ENCODE results near the gene EDNRA.

The EDNRA gene

DNA sequence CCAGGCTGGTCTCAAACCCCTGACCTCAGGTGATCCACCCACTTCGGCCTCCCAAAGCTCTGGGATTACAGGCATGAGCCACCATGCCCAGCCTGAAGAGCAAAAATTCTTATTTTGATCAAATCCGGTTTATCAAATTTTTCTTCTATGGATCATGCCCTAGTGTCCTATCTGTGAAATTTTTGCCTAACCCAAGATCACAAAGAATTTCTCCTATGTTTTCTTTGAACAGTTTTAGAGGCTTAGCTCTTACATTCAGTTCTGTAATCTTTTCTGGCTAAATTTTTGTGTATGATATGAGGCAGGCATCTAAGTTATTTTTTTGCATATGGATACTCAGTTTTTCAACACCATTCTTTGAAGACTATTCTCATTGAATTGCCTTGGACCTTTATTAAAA is 27.4 kb downstream of the EDNRA start:
- DNase-seq, result no peak

DNA sequence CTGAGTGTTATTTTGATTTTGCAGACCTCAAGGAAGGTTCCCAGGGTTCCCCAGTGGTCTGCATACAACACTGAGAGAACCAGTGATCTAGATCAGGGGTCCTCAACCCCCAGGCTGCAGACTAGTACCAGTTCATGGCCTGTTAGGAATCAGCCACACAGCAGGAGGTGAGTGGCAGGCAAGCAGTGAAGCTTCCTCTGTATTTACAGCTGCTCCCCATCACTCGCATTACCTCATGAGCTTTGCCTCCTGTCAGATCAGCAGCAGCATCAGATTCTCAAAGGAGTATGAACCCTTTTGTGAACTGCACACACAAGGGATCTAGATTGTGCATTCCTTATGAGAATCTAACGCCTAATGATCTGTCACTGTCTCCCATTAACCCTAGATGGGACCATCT is 28.5 kb downstream of the EDNRA start:
- DNase-seq, result no peak

DNA sequence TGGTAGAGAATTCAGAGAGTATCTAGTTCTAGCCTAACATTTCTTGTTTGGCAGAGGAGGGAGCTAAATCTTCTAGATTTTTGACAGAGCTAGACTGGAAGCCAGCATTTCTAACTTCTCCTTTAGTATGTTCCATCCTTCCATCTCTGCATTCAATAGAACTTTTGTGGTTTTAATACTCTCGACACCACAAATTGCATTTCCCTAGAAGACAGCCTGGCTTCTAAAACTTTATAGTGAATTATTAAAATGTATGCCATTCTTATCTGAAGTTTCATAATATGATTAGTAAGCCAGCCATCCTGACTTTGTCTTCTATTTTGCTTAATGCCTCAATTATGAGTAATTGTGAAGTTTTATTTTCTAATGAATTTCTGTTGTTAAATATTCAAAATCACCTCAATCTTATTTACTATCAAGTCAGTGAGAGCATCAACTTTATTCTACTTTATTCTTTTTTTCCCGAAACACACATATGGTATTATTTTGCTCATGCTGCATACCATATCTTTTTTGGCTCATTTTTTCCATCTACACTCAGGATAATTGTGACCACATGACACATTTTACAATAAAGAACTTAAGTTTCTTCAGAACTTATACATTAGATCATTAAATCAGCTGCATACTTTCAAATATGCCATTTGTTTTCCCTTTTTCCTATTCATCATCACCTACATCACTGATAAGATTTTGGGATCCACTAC is 30.2 kb downstream of the EDNRA start:
- DNase-seq, result no peak

DNA sequence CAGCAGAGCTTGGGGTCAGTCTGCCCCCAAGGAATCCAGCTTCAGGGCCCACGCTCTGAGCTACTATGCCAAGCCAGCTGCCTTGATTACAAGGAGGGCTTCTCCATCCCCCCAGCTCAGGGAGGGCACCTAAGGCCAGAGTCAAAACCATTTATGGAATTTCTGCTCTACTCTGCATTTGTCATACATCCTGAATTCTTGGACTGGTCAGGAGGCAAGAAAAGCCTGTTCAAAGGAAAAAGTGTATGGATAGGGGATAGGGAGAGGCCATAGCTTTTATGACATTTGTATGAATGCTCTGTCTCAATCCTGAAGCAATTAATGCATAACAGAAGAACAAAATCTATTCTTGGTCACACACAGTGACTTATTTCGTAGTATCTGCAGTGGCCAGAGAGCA is 32.2 kb downstream of the EDNRA start:
- DNase-seq, result no peak

DNA sequence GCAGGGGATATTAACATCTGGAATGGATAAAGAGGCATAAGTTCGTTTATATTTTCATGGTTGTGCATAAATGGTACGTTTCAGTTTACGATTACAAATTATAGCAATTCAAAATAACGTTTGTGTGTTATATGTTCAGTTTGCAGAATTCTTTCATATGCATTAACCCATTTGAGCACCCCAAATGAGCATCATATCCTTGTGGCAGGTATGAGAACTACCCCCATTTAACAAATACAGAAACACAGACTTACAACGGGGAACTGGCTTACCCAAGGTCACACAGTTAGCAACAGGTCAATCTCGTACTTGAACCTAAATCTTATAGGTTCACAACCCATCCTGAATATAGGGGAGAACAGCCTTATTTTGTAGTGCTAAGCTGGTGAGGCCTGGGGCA is 33.1 kb downstream of the EDNRA start:
- no peak for DNase-seq

DNA sequence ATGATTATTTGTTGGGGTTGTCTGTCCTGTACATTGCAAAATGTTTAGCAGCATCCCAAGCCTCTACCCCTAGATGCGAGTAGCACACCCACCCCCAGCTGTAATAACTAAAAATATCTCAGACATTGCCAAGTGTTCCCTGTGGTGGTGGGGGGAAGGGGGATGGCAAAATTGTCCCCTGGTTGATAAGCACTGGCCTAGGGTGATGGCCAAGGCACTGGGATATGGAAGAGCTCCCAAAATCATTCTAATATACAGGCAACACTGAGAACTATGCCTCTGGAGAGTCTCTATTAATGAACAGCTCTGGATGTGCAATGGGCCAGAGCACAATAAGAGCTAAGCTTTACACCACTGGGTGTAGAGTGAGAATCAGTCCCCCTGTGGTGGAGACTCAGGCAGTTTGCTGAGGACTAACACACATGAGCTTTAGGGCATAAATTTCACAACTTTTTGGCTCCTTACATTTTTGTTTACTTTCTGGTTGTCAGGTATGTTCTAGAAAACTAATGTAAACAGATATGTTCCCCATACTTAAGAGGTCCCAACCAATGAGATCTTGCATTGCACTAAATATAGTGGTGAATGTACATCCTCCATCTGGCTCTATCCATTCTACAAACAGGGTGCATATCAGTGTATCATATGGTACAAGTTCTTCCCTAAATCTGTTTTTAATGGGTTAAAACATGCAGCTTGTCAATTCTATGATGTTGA is 34.5 kb downstream of the EDNRA start:
- no peak for DNase-seq

DNA sequence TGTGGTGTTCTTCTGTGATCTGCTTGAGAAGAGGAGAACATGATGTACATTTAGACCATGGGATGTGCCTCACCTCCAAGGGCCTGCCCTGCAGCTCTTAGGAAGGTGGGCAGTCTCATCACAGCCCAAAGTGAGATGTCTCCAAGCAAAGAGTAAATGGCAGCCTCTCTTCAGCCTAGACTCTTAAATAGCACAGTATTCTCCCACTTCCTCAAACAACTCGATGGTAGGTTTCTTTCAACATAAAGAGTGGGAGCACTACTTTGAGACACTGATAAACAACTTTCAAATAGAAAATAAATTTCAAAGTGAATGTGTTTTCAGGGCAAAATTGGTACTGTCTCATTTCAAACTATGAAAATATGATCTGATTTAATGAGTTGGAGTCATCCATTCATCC is 35.2 kb downstream of the EDNRA start:
- no peak for DNase-seq

DNA sequence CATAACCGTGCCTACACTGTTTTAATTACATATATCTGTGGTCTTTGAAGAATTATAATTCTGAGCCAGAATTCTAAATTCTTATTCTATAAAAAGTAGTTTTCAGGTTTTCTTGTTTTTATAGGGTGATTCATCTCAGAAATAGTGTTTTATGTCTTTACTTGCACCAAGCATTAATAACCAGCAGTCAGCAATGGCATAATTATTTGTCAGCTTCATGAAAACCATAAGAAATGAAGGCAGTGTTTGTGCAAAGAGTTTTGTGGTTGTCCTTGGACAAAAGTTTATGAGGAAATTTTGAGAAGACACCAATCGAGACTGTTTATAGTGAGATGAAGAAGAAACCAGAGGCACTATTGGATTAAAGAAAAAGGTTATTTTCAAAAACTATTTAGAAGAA is 37.2 kb downstream of the EDNRA start:
- no peak for DNase-seq

DNA sequence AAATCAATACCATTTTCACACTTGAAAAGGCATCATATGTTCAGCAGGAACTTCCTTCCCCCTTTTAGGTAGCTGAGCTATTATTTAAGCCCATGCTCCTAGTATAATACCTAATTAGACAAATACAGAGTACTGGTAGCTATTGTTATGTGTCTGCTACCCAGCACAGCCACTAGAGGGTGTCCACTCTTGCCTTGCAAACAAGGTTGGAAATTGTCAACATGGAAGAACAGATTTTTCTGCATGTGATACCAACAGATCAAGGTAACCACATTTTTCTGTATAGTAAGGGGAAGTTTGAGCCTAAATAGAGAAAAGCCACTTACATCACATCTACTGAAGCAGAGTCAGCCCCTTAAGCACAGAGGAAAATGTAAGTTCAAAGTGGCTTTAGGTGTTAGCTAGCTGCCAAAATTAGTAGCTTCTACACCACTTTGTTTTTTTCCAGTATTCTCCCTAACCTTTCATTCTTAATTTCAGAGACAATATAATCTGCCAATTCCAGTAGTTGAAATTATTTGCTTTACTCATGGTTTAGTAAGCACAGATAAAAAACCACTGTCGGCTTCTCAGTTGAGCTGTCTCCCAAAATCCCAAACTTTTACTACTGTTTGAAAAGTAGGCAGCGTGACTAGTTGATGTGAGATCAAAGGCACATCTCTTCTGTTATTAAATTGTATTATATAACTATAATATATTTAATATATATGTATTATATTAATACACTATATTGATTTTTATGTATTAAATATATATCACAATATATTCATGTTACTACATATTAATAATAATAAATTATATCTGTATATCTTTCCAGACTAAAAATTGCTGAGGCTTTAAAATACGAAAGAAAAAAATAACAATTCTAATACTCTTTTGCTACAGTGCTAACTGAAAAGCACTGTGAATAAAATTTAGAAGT is 38.2 kb downstream of the EDNRA start:
- DNase-seq, result no peak

DNA sequence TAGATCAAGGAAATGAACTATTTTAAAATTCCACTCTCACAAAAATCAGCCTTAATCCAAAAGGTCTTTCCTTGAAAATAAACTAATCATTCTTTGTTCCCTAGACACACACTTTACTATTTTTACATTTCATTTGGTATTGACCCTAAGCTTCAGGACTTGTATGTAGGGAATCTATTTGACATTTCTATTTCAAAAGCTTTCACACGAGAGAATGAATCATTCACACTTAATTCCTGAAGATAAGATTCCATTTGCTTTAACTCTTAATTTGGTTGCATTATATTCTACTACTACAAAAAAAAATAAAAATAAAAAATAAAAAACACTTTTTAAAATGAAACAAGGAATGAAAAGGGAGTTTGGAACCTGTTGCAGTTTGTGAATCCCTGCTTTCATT is 43.7 kb downstream of the EDNRA start:
- no peak for DNase-seq

DNA sequence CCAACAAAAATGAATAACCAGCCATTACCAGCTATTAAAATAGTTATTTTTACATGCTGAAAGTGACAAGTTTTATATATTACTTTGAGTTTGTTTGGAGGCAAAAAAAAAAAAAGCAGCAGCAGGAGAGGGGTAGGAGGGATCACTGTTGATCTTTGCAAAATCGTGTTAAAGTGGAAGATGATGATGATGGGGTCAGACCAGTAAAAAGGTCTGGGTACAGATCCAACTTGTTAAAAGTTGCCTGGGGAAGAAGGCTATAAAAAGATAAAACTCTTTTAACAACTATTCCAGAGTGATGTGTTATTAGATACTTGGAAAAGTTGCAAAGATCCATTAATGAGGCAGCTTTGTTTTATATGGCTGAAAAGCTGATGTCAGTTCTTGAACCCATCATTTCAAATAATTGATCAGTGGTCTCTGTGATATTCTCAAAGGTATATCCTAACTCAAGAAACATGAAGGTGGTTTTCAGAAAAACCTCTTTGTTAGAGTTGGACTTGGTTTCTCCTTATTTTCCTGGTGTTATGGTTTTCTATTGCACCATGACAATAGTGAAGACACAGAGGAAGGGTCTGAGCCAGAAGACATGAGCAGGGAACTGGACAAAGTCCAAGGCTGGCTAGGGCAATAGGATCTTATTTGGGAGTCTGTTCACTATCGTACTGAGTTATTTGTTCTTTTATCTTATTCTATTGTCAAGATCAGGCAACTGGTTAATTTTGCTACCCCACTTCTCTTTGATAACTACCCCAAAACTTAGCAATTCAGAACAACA is 44.8 kb downstream of the EDNRA start:
- no peak for DNase-seq

DNA sequence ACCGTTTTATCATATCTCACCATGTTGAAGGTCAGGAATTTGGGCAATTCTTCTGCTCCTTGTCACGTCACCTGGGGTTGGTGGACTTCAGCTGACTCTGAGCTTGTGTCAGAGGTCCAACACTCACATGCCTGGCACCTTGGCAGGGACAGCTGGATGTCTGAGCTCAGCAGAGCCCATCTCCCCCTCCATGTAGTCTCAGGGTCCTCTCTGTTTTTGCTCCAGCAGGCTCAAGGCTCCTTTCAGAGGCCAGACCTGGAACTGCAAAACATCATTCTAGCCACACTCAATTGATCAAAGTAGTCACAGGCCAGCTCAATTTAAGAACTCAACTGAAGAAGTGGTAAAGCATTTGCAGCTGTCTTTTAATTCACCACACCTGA is 45.4 kb downstream of the EDNRA start:
- DNase-seq, result no peak

DNA sequence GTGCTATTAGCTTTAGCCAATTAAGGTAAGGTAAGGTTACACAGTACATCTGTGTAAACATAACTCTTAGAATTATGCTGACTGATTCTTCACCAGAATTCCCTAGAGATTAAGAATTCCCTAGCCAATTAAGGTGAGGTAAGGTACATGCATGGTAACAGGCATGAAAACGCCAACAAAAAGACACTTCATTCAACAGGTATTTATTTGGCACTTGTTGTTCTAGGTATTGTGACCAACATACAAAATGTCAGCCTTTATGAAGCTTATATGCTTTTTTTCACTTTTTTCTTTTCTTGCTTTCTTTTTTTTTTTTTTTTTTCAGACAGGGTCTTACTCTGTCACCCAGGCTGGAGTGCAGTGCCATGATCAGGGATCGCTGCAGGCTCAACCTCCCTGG is 47.2 kb downstream of the EDNRA start:
- DNase-seq, result no peak

DNA sequence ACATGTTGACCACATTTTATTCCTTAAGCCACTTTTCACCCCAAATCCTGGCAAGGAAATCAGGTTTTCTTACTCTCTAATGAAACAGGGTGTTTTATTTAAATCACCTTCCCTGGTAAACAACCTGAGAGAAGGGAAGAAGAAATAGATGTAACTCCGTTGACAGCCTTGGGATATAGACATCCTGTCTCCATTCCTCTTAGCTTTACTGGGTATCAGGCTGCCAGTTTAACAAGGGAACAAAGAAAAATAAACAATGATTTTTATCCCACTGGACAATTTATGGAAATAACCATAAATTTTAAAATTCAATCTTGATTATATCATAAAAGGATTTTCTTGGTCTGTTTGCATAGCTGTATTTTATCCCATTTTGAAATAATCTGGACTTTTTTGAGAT is 49.2 kb downstream of the EDNRA start:
- DNase-seq, result no peak

DNA sequence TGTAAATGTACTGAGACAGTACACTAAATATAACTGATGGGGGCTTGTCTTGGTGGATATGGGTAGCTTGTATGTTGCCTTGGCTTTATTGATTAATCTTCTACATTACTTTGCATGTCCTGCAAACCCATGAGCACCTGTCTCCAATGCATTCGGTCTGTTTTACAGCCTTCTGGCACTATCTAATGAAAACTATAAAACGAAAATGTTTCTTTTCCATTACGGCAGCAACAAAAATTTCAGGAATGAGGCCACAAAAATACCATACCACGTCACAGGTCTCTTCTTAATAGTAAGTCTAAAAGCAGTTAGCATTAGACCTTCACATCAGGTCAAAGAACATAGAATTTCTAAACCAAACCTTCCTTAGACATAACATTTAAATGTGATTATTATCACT is 49.8 kb downstream of the EDNRA start:
- DNase-seq, result no peak

DNA sequence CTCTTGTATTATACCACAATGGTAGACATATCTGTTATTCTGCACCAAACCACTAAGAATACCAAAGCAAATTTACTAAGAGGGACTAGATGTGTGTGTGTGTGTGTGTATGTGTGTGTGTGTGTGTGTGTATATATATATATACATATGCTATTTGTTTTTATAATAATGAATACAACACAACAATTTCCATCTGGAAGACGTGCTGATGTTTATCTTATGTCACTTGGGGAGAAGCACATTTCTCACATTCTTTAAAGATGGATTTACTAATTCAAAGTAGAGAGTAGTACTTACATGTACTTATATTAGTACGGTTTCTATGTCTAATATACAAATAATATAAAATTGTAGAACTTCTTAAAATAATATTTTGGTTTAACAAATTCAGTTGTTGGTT is 52.0 kb downstream of the EDNRA start:
- no peak for DNase-seq

DNA sequence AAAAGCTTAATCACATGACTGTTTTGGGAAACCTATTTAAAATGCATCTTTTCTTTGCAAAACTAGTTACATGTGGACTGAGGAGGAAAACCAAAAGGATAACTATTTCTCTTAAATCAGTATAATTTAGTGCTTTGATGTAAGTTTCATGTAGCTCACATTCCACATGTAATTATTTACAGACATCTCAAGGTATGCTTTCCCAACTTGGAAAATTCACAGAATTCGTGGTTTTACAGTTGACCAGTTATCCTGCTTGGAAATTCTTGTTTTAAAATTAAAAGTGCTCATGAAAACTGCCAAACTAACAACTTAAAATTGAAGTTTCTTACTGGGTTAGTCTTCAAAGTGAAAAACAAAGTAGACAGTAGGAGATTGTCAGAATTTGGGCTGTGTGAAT is 52.4 kb downstream of the EDNRA start:
- DNase-seq, result no peak

DNA sequence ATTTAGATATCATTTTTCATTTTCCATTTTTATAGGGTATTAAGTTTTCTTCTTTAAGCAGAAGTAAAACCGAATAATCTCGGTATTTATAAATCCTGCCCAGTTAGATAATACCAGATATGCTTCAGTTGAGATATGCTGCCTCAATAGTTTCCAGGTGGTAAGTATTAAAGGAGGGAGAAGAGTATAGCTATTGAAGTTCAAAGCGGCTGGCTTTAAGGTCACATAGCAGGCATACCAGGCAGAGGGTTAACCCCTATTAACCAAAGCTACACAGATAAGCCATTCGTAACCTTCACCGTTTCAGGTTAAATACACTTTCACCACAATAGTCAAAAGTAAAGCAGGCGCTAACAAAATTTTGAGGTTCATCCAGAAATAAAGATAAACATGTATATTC is 54.2 kb downstream of the EDNRA start:
- no peak for DNase-seq

DNA sequence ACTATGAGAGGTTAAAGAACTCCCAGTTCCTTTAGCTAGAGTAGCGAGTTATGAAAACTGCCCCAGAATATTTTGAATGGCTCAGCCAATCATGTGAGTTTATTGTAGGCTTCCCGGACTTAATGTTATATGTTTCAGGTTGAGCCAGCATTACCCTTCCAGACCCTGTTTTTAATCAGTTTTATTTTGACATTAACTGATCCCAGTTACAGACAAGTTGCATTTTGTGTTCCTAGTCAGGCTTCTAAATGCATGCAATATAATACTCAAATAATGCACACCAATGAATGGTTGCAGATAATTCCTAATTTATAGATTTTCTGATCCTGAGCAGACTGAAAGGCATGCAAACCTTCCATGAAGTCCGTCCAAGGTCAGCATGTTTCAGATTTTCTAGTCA is 57.8 kb downstream of the EDNRA start:
- no peak for DNase-seq

DNA sequence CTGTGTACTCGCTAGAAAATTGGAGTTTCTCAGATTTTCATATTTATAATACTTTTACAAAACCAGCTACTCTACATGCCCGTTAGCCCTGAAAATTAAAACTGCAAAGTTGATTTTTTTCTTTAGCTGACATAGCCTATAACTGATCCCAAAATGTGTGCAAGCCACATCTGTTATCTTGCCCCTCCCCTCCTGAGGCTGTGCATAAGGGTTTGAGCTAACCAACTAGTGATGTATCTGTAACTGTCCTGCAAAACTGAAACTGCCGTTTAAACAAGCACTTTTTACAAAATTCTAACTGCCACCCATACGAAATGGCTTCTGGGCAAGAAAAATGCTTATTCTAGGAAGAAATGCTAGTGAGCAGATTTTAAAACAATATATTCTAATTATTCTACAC is 59.1 kb downstream of the EDNRA start:
- DNase-seq, result no peak

DNA sequence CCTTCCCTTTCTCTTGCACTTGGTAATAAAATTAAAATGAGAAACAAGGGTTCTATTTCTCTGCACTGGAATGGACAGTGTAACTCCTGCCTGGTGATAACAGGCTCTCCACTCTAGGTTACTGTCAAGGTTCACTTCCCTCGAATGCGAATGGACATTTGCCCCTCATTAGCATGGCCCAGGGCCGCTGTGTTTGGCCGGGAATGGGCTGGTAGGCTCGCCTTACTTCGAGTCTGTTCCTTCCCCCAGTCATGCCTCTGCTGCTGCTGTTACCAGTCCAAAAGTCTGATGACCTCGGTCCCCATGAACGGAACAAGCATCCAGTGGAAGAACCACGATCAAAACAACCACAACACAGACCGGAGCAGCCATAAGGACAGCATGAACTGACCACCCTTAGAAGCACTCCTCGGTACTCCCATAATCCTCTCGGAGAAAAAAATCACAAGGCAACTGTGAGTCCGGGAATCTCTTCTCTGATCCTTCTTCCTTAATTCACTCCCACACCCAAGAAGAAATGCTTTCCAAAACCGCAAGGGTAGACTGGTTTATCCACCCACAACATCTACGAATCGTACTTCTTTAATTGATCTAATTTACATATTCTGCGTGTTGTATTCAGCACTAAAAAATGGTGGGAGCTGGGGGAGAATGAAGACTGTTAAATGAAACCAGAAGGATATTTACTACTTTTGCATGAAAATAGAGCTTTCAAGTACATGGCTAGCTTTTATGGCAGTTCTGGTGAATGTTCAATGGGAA is 61.5 kb downstream of the EDNRA start:
- DNase-seq, result no peak

DNA sequence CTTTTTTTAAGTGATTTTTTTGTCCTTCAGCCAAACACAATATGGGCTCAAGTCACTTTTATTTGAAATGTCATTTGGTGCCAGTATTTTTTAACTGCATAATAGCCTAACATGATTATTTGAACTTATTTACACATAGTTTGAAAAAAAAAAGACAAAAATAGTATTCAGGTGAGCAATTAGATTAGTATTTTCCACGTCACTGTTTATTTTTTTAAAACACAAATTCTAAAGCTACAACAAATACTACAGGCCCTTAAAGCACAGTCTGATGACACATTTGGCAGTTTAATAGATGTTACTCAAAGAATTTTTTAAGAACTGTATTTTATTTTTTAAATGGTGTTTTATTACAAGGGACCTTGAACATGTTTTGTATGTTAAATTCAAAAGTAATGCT is 62.1 kb downstream of the EDNRA start:
- no peak for DNase-seq
